HG03571 (cell line): ENCODE measurements around the gene ARHGAP24.

Experiments used
- ATAC-seq: cut with Tn5 transposase; IDR thresholded peaks from one replicate; pipeline ENCODE4 v1.9.1; 2021; ENCODE audit not compliant: unreplicated experiment

ARHGAP24 gene

GRCh38 chr4:86043755-86044592 lies 569.0 kb downstream of the ARHGAP24 start:
- no peak for ATAC-seq

- no peak for ATAC-seq
These were observed 569.6 kb downstream of the ARHGAP24 start for GRCh38 chr4:86044593-86044985.

DNA sequence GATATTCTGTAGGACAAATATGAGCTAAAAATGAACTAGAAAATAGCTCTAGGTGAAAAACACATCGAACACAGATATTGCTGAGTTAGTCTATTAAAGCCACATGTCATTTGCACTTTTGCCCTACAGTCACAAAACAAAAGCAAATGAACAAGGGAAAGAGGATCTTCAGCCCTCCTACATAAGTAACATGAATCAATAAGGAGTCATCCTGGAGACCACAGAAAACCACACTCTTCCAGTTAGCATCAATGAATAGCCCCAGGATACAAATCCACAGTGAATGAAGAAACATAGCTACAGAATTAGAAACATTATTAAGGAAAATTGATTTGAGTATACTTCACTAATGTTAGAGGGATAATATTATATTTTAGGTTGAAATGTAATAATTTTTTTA lies 573.5 kb downstream of the ARHGAP24 start:
- ATAC-seq = no peak

- ATAC-seq = no peak
These were observed 575.5 kb downstream of the ARHGAP24 start for GRCh38 chr4:86050496-86050895.
